CD14-positive monocyte (primary cell): ENCODE data around the gene KCNC1. TPM values are rescaled to one million over a fixed set of nuclear protein-coding genes. Genes with fewer than 3 reads are reported as not detected.

Experiments used
- DNase-seq, 3 donors: peaks; one replicate each; pipeline ENCODE4 v3.0.0-alpha.2; 2011 to 2022
- H2AFZ ChIP-seq: 2 replicates; pipeline ENCODE4 v1.6.0; 2012; ENCODE audit warnings: mild to moderate bottlenecking, low read depth, low read length, inconsistent platforms; ENCODE audit not compliant: insufficient read depth, poor library complexity, severe bottlenecking
- H3K27ac ChIP-seq, 2 donors: 1 replicate in 1 of 2; 2 replicates in 1 of 2; pipeline ENCODE4 v1.5.1; 2012 to 2013; ENCODE audit warnings: low read length in 2 of 2, control low read depth in 1 of 2, inconsistent platforms in 1 of 2, low read depth in 1 of 2, mild to moderate bottlenecking in 1 of 2
- H3K27me3 ChIP-seq, 2 donors: one replicate each; pipeline versions ENCODE4 v1.6.0 to v1.6.1; 2011 to 2013; ENCODE audit warnings: low read length in 2 of 2; ENCODE audit not compliant: control insufficient read depth in 2 of 2, insufficient read depth in 2 of 2
- H3K36me3 ChIP-seq, 2 donors: replicated peaks in 1 of 2; 1 replicate in 1 of 2; 2 replicates in 1 of 2; pipeline versions ENCODE4 v1.5.1 to v1.6.1; 2012 to 2013; ENCODE audit warnings: low read length in 2 of 2, control low read depth in 1 of 2, inconsistent platforms in 1 of 2, mild to moderate bottlenecking in 1 of 2; ENCODE audit not compliant: insufficient read depth in 2 of 2, control insufficient read depth in 1 of 2
- H3K4me1 ChIP-seq, 2 donors: 1 replicate in 1 of 2; 2 replicates in 1 of 2; pipeline versions ENCODE4 v1.5.1 to v1.6.1; 2012 to 2013; ENCODE audit warnings: low read length in 2 of 2, control low read depth in 1 of 2, inconsistent platforms in 1 of 2, mild to moderate bottlenecking in 1 of 2, moderate library complexity in 1 of 2; ENCODE audit not compliant: insufficient read depth in 2 of 2, control insufficient read depth in 1 of 2
- H3K4me2 ChIP-seq: replicated peaks from 2 replicates; pipeline ENCODE3; 2012; ENCODE audit warnings: low read length, moderate library complexity, mild to moderate bottlenecking; ENCODE audit not compliant: poor library complexity, severe bottlenecking; ENCODE audit errors: extremely low read depth
- H3K4me3 ChIP-seq, 3 experiments: fragments of 200-600 bp in 1 of 3; sonication (generic) in 1 of 3; replicated peaks in 1 of 3; 1 replicate in 2 of 3; 2 replicates in 1 of 3; pipeline ENCODE4 v1.5.1; 2011 to 2013; ENCODE audit warnings: low read length in 3 of 3, mild to moderate bottlenecking in 3 of 3, control low read depth in 2 of 3, low read depth in 2 of 3, inconsistent platforms in 1 of 3, moderate library complexity in 1 of 3
- H3K79me2 ChIP-seq: 2 replicates; pipeline ENCODE4 v1.6.0; 2012; ENCODE audit warnings: mild to moderate bottlenecking, control low read depth, inconsistent platforms, low read length, moderate library complexity; ENCODE audit not compliant: insufficient read depth
- H3K9ac ChIP-seq: 2 replicates; pipeline ENCODE4 v1.6.0; 2017; ENCODE audit warnings: low read length, mild to moderate bottlenecking; ENCODE audit not compliant: insufficient read depth, poor library complexity, severe bottlenecking
- H3K9me3 ChIP-seq, 2 donors: replicated peaks in 1 of 2; 1 replicate in 1 of 2; 2 replicates in 1 of 2; pipeline versions ENCODE4 v1.5.1 to v1.6.1; 2012 to 2013; ENCODE audit warnings: low read length in 2 of 2, control low read depth in 1 of 2; ENCODE audit not compliant: control insufficient read depth in 1 of 2, insufficient read depth in 1 of 2
- H4K20me1 ChIP-seq: 2 replicates; pipeline ENCODE4 v1.6.0; 2012; ENCODE audit warnings: mild to moderate bottlenecking, low read length, control low read depth, moderate library complexity; ENCODE audit not compliant: insufficient read depth
- H3K27ac Mint-ChIP-seq, 7 donors: one replicate each; pipeline ENCODE4 v1.8.0; 2020; ENCODE audit warnings: mild to moderate bottlenecking in 7 of 7, mixed read lengths in 7 of 7, moderate library complexity in 6 of 7, inconsistent platforms in 2 of 7
- H3K27me3 Mint-ChIP-seq, 3 donors: one replicate each; pipeline ENCODE4 v1.8.0; 2021 to 2022; ENCODE audit warnings: low read depth in 3 of 3, mild to moderate bottlenecking in 3 of 3, mixed read lengths in 3 of 3, moderate library complexity in 3 of 3, inconsistent platforms in 1 of 3
- H3K36me3 Mint-ChIP-seq, 2 donors: one replicate each; pipeline ENCODE4 v1.8.0; 2020; ENCODE audit warnings: mixed read lengths in 2 of 2, inconsistent platforms in 1 of 2, mild to moderate bottlenecking in 1 of 2
- H3K4me1 Mint-ChIP-seq: one replicate; pipeline ENCODE4 v1.8.0; 2020; ENCODE audit warnings: mild to moderate bottlenecking, mixed read lengths
- H3K4me3 Mint-ChIP-seq, 2 donors: one replicate each; pipeline ENCODE4 v1.8.0; 2020; ENCODE audit warnings: mild to moderate bottlenecking in 2 of 2, mixed read lengths in 2 of 2, moderate library complexity in 1 of 2
- H3K9me3 Mint-ChIP-seq, 7 donors: one replicate each; pipeline ENCODE4 v1.8.0; 2020 to 2022; ENCODE audit warnings: mixed read lengths in 7 of 7, mild to moderate bottlenecking in 6 of 7, moderate library complexity in 6 of 7, inconsistent platforms in 2 of 7
- CTCF ChIP-seq: fragments of 200-600 bp; IDR thresholded peaks from one replicate; pipeline ENCODE4 v1.8.0; 2022; ENCODE audit warnings: antibody characterized with exemption, mild to moderate bottlenecking
- WGBS: methylation state at CpG from one replicate; pipeline ENCODE4 v1.1.5; 2013; ENCODE audit warnings: missing lambda C conversion rate; ENCODE audit not compliant: insufficient coverage; 5-methylcytosine and 5-hydroxymethylcytosine counted together
- intact Hi-C, 2 donors: fragments of 100-400 bp; cut with micrococcal nuclease; formaldehyde crosslinking; loops; one replicate each; pipeline versions ENCODE4 v1.15.0 to v1.15.1; 2023
- polyA plus RNA-seq, 3 donors: library from polyadenylated mRNA; depleted of rRNA in 1 of 3; unstranded in 2 of 3; stranded (reverse) in 1 of 3; fragments of 300-500 nt in 2 of 3; fragments of >200 nt in 1 of 3; fragmentation: Illumina TruSeq in 2 of 3; gene quantifications; 1 replicate in 2 of 3; 2 replicates in 1 of 3; pipeline ENCODE4 v1.2.3, GENCODE V29; 2012 to 2021

KCNC1 gene
- polyA plus RNA-seq, 3 donors: not detected

DNA sequence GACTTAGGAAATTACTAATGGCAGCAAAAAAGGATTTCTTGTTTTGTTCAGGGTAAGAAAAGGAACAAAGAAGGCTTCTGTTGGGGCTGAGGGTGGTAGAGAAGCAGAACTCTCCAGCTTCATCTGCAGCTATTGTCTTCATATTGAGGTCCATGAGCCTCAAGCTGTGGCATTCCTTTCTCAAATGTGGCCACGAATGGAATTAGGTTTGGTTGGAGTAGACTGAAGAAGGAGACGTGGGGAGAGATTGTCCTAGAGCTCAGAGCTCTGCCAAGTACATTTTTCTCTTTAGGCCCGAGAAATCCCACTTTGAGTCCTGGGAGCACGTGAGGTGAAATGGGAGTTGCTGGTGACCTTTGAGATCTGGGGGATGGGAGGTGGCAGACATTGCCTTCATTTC, 41.0 kb upstream of the KCNC1 start:
- no peak for TF ChIP-seq CTCF
- Mint-ChIP-seq H3K9me3 (peaks cover 0 to 13% (median 8%) of the 10 kb centered on the region in 7 donors), H3K27me3 (peaks cover 43 to 59% (median 44%) of the 10 kb centered on the region in 3 donors), H3K4me3 (no peak overlapping the region), H3K27ac (no peak overlapping the region), H3K4me1 (no peaks in the 10 kb centered on the region), H3K36me3 (peaks cover 5% of the 10 kb centered on the region in 2 donors)
- H3K27me3 ChIP-seq: peaks cover 33 to 45% of the 10 kb centered on the region in 2 donors
- no peaks in the 10 kb centered on the region for H4K20me1 ChIP-seq
- peaks cover 0 to 7% of the 10 kb centered on the region in 2 donors for H3K9me3 ChIP-seq
- no peaks in the 10 kb centered on the region for H3K79me2 ChIP-seq
- 88% methylated on average over 4 of the region's 4 CpGs for WGBS
- no peaks in the 10 kb centered on the region for H3K4me1 ChIP-seq
- no peak overlapping the region for H2AFZ ChIP-seq
- H3K4me2 ChIP-seq: no peak overlapping the region
- H3K9ac ChIP-seq: no peak overlapping the region
- H3K27ac ChIP-seq: no peak overlapping the region
- no peak overlapping the region for H3K4me3 ChIP-seq
- intact Hi-C loops: no loop called here
- H3K36me3 ChIP-seq: no peaks in the 10 kb centered on the region
- no peak for DNase-seq

GRCh38 chr11:17694494-17695110, 40.0 kb upstream of the KCNC1 start:
- H3K27ac ChIP-seq: no peak overlapping the region
- DNase-seq: no peak
- Mint-ChIP-seq H3K4me3 (peak overlapping the region in 1 of 2 donors; percentile 78), H3K36me3 (peaks cover 5% of the 10 kb centered on the region in 2 donors), H3K27me3 (peaks cover 43 to 59% (median 44%) of the 10 kb centered on the region in 3 donors), H3K9me3 (peaks cover 0 to 13% (median 8%) of the 10 kb centered on the region in 7 donors), H3K27ac (no peak overlapping the region), H3K4me1 (no peaks in the 10 kb centered on the region)
- no peak overlapping the region for H3K4me2 ChIP-seq
- H3K27me3 ChIP-seq: peaks cover 33 to 45% of the 10 kb centered on the region in 2 donors
- no peaks in the 10 kb centered on the region for H3K79me2 ChIP-seq
- H2AFZ ChIP-seq: no peak overlapping the region
- H3K9me3 ChIP-seq: peaks cover 0 to 7% of the 10 kb centered on the region in 2 donors
- H3K4me3 ChIP-seq: no peak overlapping the region
- no peak for TF ChIP-seq CTCF
- H3K9ac ChIP-seq: no peak overlapping the region
- no peaks in the 10 kb centered on the region for H4K20me1 ChIP-seq
- H3K36me3 ChIP-seq: no peaks in the 10 kb centered on the region
- no peaks in the 10 kb centered on the region for H3K4me1 ChIP-seq
- WGBS: 95% methylated on average over 4 of the region's 10 CpGs
- intact Hi-C loops: no loop called here
